GM18858 (cell line): ENCODE measurements around the gene RTKN.
A peak's percentile ranks its signal among the peaks of the same experiment; 100 is the strongest.
"Not testable (repeated sequence)": the region's sequence is repeated elsewhere in the genome, so short reads cannot be mapped to it uniquely, and the experiment has no call there.

Source experiments
- ATAC-seq: cut with Tn5 transposase; IDR thresholded peaks from one replicate; pipeline ENCODE4 v1.9.1; 2021; ENCODE audit not compliant: unreplicated experiment

RTKN gene

GRCh38 chr2:74462054-74462785 is 20.5 kb upstream of the RTKN start:
- no peak for ATAC-seq

DNA sequence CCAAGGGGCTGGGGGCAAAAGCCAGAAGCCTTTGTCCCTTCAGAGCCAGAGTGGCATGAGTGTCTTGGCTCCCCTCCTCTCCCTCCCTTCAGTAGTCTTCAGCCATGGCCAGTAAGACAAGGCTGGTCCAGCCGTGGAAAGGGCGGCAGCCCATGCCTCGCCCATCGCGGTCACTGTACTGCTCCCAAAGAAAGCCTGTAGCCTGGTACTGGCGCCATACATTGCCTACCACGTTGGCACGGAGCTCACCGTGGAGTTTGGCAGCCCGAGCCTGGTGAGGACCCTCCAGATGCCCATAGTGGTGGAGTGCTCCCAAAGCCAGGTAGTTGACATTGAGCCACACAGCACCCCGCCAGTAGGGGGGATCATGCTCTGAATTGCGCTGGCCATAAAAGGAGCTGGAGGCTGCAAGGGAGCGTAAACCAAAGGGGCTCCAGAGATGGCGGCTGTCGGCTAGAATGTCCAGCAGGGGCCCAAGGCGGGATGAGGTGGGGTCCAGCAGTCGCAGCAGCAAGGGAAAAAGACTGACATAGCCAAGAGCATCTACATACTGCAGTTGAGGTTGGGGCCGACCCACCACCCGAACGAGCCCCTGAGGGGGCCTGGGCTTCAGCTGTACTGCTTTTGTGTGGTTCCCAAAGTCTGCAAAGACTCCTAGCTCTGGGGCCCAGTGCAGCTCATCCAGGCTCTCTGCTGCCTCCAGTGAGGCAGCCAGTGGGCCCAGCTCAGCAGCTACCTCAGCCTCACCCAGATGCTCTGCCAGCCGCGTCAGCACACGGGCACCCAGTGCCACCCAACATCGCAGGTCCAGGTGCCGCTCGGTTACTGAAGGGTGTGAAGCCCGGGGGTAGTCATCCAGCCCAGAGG is 19.7 kb upstream of the RTKN start:
- ATAC-seq, result no peak

- not testable (repeated sequence) for ATAC-seq
Observed at GRCh38 chr2:74460187-74460586, 18.4 kb upstream of the RTKN start.

DNA sequence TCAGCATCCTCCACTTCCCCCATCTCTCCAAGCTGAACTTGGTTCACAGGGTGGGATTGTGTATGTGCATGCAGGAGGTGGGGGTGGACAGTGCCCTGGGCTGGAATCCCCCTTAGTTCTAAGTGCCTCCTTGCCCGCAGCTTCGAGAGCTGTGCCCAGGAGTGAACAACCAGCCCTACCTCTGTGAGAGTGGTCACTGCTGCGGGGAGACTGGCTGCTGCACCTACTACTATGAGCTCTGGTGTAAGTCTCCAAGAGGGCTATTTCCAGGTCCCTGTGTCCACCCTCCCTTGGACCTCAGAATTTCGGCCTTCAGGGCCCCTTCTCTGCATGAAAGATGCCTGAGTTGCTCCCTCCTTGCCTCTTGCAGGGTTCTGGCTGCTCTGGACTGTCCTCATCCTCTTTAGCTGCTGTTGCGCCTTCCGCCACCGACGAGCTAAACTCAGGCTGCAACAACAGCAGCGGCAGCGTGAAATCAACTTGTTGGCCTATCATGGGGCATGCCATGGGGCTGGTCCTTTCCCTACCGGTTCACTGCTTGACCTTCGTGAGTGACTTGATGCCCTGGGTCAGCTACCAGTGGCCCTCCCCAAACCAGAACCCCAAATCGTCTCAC is 17.9 kb upstream of the RTKN start:
- not testable (repeated sequence) for ATAC-seq

DNA sequence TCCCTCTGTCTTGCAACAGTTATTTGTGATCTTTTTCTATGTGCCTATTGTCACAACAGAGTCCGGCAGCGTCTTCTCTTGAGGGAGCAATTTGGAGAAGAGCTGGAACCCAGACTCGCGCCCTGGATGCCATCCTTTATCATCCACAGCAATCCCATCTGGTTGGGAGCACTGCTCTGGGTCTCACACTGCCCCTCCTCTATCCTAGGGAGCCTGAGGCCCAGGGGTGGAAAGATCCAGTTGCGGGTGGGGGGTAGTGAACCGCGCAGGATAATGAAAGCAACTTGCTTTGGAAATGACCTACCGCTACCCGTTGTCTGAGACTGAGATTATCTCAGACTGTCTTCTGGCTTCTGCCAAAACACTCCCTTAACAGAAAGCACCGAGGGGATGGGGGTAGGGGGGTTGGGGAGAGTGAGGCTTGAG is 17.2 kb upstream of the RTKN start:
- no peak for ATAC-seq

DNA sequence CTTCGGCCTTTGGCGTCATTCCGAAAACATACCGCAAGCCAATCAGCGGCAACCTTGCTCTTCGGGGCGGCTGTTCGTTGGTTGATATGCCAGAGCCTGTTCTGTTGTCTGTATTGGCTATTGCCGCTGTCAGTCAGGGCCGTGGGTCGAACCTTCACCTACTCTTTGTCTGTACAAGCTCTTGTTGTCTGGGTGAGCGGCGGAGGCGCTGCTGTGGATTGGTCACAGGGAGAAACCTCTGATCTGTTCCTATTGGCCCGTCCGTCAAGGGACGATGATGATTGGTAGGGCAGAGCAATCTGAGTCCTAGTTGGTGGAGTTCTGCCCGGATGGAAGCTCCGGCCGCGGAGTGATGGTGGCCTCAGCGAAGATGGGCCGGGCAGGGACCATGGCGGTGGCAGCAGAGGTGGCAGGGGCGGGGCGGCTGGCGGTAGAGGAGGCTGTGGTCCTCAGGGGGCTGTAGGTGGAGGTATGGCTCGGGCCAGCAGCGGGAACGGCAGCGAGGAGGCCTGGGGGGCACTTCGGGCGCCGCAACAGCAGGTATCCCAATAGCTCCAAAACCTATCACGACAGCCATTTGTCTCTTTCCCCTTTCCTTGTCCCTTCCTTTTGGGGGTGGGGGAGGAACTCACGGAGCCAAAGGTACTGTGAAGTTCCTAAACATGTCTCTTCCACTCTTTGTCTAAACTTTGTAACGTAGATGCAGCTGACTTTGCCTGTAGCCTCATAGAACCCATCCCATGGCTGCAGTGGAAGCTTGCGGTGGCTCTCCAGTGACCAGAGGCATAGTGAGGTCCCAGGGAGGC is 16.6 kb upstream of the RTKN start, which contains the start of gene WBP1:
WBP1 (plus strand) TSS at position 307 of the 806 bp plus-strand sequence; CDS start at position 472, 165 bp downstream.
- peak; percentile 83 for ATAC-seq

DNA sequence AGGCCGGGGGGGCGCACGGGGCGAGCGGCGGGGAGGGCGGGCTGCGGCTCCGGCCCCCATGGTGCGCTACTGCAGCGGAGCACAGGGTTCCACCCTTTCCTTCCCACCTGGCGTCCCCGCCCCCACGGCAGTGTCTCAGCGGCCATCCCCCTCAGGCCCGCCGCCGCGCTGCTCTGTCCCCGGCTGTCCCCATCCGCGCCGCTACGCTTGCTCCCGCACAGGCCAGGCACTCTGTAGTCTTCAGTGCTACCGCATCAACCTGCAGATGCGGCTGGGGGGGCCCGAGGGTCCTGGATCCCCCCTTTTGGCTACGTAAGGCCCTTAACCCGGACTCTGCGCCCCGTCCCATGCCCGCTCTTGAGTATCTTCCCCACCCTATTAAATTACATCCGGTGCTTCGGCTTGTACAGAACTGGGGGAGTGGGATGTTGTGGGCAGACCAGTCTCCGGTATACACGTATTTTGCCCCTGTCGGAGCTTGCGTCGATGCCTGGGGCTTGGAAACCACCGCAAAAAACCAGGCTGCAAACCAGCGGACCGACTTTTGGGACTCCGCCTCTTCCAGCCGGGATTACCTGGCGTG is 15.9 kb upstream of the RTKN start:
- ATAC-seq, result peak; percentile 19

DNA sequence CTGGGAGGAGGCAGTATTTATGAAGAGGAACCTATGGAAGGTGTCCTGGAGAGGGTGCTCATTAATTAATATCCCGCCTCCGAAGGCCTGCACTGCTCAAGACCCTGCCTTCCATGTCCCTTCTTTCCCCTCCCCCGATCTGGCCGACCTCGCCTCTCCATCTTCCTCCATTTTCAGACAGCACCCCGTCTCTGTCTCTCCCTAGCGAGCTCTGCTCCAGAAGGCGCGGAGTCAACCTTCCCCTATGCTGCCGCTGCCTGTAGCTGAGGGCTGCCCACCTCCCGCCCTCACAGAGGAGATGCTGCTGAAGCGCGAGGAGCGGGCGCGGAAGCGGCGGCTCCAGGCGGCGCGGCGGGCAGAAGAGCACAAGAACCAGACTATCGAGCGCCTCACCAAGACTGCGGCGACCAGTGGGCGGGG is 15.4 kb upstream of the RTKN start:
- no peak for ATAC-seq

GRCh38 chr2:74454654-74455511 is 13.1 kb upstream of the RTKN start, which contains the start of gene INO80B:
Gene INO80B, plus strand, starts transcription at chr2:74455087. Its CDS starts 30 bp downstream, at chr2:74455117.
- peak; percentile 43 for ATAC-seq

GRCh38 chr2:74450570-74451190 is 8.9 kb upstream of the RTKN start:
- no peak for ATAC-seq

GRCh38 chr2:74448771-74449170 is 7.0 kb upstream of the RTKN start:
- ATAC-seq, result no peak

DNA sequence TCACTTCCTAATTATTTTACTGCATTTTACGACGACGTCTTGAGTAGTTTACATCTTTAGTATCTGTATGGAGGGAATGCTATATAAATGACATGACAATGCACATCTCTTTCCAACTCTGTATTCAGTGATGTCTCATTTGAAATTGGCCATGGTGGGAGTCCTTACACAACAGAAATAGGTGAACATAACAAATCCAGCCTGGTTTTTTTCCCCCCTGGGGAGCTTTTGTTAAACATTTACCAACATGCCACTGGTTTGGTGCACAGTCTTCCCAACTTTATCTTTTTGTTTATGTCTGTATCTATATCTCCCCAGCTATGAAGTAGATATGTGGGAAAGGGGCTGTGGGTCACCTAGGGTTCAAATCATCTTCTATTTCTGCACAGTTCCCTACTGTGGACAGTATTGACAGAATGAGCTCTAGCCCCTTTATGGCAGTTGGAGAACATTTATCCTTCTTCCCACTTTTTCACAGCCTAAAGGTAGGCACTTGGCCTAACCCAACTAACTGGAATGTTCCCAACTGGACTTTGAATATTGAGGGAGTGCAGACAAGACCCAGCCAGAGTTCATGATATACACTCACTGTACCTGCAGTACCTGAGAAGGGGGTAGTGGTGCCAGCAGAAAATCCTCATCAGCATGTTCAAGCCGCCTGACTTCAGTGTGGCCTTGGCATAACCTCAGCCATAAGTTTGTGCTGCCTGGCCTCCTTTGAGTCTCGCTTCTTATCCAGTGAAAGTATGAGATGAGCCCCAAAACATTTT is 5.7 kb upstream of the RTKN start:
- ATAC-seq, result no peak

GRCh38 chr2:74444498-74445318 is 3.0 kb upstream of the RTKN start:
- ATAC-seq, result no peak

GRCh38 chr2:74442483-74443297 is 953 bp upstream of the RTKN start:
- ATAC-seq, result not testable (repeated sequence)

- ATAC-seq, result no peak
Observed at GRCh38 chr2:74441170-74441689, 507 bp downstream of the RTKN start.
